T-cell (primary cell): ENCODE results near the gene CCDC106. TPM values are rescaled to one million over a fixed set of nuclear protein-coding genes. Genes with fewer than 3 reads are reported as not detected.

Source experiments
- ATAC-seq, 4 experiments: fragments of 200-7000 bp in 3 of 4; fragments of 150-1000 bp in 1 of 4; cut with Tn5 transposase; replicated peaks in 1 of 4; 1 replicate in 3 of 4; 2 replicates in 1 of 4; pipeline ENCODE4 v1.10.0; 2021; ENCODE audit warnings: moderate library complexity in 3 of 4, mild to moderate bottlenecking in 2 of 4, moderate number of reproducible peaks in 1 of 4
- CTCF ChIA-PET, 2 donors: fragments of 300-600 bp; sonication (Branson Sonifier 250); formaldehyde crosslinking; loops; one replicate each; lab custom pipeline; 2022; ENCODE audit warnings: antibody characterized with exemption in 2 of 2; lab: Charles Lee
- POLR2A ChIA-PET, 2 donors: fragments of 300-600 bp; sonication (Branson Sonifier 250); formaldehyde crosslinking; loops; one replicate each; lab custom pipeline; 2022; ENCODE audit warnings: antibody characterized with exemption in 2 of 2; lab: Charles Lee
- DNase-seq, 35 experiments: peaks; one replicate each; pipeline versions ENCODE4 v3.0.0 to v3.0.0-alpha.2; 2013 to 2023
- H3K27ac ChIP-seq: one replicate; pipeline ENCODE4 v1.5.1; 2013; ENCODE audit warnings: low read length
- H3K27me3 ChIP-seq, 2 experiments: replicated peaks in 1 of 2; 1 replicate in 1 of 2; 2 replicates in 1 of 2; pipeline versions ENCODE4 v1.6.1 to v1.7.0; 2013; ENCODE audit warnings: low read length in 1 of 2, mixed read lengths in 1 of 2; ENCODE audit not compliant: control insufficient read depth in 2 of 2, insufficient read depth in 2 of 2; ENCODE audit errors: extremely low read depth in 1 of 2
- H3K36me3 ChIP-seq, 2 donors: 1 replicate in 1 of 2; 2 replicates in 1 of 2; pipeline versions ENCODE4 v1.6.1 to v1.7.0; 2013; ENCODE audit warnings: low read length in 1 of 2; ENCODE audit not compliant: control insufficient read depth in 2 of 2, insufficient read depth in 1 of 2; ENCODE audit errors: extremely low read depth in 1 of 2
- H3K4me1 ChIP-seq, 2 experiments: 1 replicate in 1 of 2; 2 replicates in 1 of 2; pipeline versions ENCODE4 v1.6.1 to v1.7.0; 2013; ENCODE audit warnings: low read length in 2 of 2, mixed read lengths in 1 of 2; ENCODE audit not compliant: insufficient read depth in 2 of 2, control insufficient read depth in 1 of 2; ENCODE audit errors: extremely low read depth in 1 of 2
- H3K4me3 ChIP-seq, 2 donors: 1 replicate in 1 of 2; 2 replicates in 1 of 2; pipeline versions ENCODE4 v1.5.1 to v1.7.0; 2013; ENCODE audit warnings: mild to moderate bottlenecking in 2 of 2, low read length in 1 of 2, moderate library complexity in 1 of 2; ENCODE audit not compliant: control insufficient read depth in 1 of 2; ENCODE audit errors: extremely low read depth in 1 of 2
- H3K9me3 ChIP-seq: 2 replicates; pipeline ENCODE4 v1.7.0; 2013
- H3K27ac Mint-ChIP-seq, 2 donors: one replicate each; pipeline ENCODE4 v1.8.0; 2020 to 2021; ENCODE audit warnings: mild to moderate bottlenecking in 2 of 2, mixed read lengths in 2 of 2
- H3K27me3 Mint-ChIP-seq, 2 donors: one replicate each; pipeline ENCODE4 v1.8.0; 2021 to 2022; ENCODE audit warnings: mixed read lengths in 2 of 2
- H3K36me3 Mint-ChIP-seq: one replicate; pipeline ENCODE4 v1.8.0; 2021; ENCODE audit warnings: mixed read lengths
- H3K4me1 Mint-ChIP-seq, 3 donors: one replicate each; pipeline ENCODE4 v1.8.0; 2020 to 2022; ENCODE audit warnings: mixed read lengths in 3 of 3, mild to moderate bottlenecking in 1 of 3
- H3K4me3 Mint-ChIP-seq, 3 donors: one replicate each; pipeline ENCODE4 v1.8.0; 2020 to 2022; ENCODE audit warnings: mild to moderate bottlenecking in 3 of 3, mixed read lengths in 3 of 3, moderate library complexity in 3 of 3
- H3K9me3 Mint-ChIP-seq, 3 donors: one replicate each; pipeline ENCODE4 v1.8.0; 2020 to 2022; ENCODE audit warnings: mixed read lengths in 3 of 3
- WGBS: methylation state at CpG from one replicate; pipeline ENCODE4 v1.1.5; 2013; ENCODE audit warnings: missing lambda C conversion rate; ENCODE audit not compliant: insufficient coverage; 5-methylcytosine and 5-hydroxymethylcytosine counted together
- total RNA-seq, 35 experiments: library from RNA in 6 of 35; stranded (reverse) in 6 of 35; fragments of 120-200 nt in 1 of 35; gene quantifications; one replicate each; pipeline versions ENCODE4 v1.2.1 to v1.2.4 and lab custom pipeline; 2013 to 2026

Gene CCDC106
- total RNA-seq, 5 donors from 2014 or later (not counting 1 experiment from before 2014, with no cell fraction given), result 1.7 to 4.7 (median 3.8) TPM

DNA sequence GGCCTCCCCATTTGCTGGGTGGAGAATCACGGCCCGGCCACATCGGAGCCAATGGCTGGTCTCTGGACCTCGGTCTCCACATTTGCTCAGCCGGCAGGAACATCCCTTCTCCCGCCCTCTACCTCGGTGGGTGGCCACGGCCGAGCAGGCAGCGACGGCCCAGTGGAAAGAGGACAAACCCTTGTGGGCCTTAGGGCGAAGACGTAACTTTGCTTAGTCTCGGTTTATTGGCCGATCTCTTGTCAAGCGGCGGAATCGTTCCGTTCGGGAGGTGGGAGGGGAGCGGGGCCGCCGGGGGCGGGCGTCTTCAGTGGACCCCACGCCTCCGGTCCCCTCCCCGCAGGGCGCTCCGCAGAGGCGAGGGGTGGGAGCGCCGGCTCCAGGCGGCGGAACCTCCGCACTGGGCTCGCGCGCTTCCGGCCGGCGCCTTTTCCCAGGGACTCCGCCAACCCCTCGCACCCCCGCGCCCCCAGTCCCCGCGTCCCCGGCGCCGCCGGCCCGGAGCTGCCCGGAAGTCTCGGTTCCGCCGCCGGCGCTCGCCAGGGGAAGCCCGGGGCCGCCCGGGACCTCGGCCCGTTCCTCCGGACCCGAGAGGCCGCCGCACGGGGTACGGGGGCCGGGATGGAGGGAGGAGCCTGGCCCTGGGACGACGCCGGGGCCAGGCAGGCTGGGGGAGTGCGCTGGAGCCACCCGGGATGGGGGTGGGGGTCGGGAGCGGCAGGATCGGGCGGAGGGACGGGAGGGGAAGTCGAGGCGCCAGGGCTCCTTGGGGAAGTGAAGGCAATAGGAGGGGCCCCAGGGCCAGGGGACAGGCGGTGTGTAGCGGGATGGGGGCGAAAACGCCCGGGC is 7.2 kb upstream of the CCDC106 start, which contains the start of gene ZNF580:
Gene ZNF580 (plus strand): TSS at position 426 of the 849 bp plus-strand sequence. CDS start 1,507 bp downstream, outside the sequence.
- Histone ChIP-seq H3K9me3 (no peaks in the 10 kb centered on the region), H3K4me1 (peaks cover 29 to 79% of the 10 kb centered on the region in 2 experiments), H3K4me3 (peak within 1 kb of the TSS; percentile 66 to 79), H3K27ac (peak within 1 kb of the TSS; percentile 67), H3K27me3 (no peaks in the 10 kb centered on the region), H3K36me3 (peaks cover 10 to 13% of the 10 kb centered on the region in 2 donors)
- Mint-ChIP-seq H3K9me3 (no peaks in the 10 kb centered on the region), H3K4me1 (peaks cover 65 to 77% (median 75%) of the 10 kb centered on the region in 3 donors), H3K36me3 (peaks cover 18% of the 10 kb centered on the region), H3K27me3 (peaks cover 0 to 2% of the 10 kb centered on the region in 2 donors), H3K4me3 (peak within 1 kb of the TSS; percentile 79 to 88 (median 84)), H3K27ac (peak within 1 kb of the TSS; percentile 90 to 93)
- peak; percentile 18 to 39 (median 30) for ATAC-seq
- ChIA-PET POLR2A (interaction anchor here in 1 of 2 donors (0.6 kb wide), 1 partner anchor 1121 kb away, joined by 3 read pairs; no protein-coding TSS in a partner anchor), CTCF (interaction anchor here in 1 of 2 donors (1.0 to 1.1 kb wide), 2 partner anchors 9 to 16 kb away, joined by 3 to 5 read pairs; partner anchors contain the start of gene ZNF784)
- 2% methylated on average over 72 of the region's 89 CpGs for WGBS
- DNase-seq, result peak in 13 of 35 experiments; percentile 16 to 70 (median 49)

DNA sequence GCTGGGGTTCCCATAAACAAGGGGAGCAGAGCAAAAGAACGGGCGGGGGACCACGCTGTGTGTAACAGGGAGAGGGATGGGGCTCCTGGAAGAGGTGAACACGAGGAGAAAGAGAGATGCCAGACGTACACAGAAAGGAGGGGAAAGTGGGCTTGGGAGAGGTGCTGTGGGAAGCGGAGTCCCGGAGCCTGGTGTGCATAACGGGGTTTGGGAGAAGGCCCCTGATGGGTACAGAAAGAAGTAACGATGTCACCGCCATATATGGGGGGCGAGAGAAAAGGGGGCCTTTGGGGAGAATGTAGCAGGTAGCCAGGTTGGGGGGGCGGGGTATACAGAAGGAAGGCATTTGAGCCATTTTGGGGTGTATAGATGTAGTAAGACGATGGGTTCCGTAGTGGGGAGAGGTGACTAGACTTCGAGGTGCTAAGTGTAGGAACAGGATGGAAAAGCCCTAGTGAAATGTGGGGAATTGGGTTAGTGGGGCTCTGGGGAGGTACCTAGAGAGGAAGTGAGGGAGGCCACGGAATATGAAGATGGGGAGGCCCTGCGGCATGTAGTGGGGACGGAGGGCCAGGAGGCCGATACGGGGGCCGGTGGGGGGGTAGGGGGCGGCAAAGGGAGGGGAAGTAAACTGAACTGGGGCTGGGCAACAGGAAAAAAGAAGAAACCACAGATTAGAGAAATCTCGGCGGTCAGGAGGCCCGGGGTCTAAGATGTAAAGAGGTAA is 6.4 kb upstream of the CCDC106 start:
- DNase-seq (peak in 4 of 35 experiments; percentile 36 to 64 (median 40)), ATAC-seq (peak; percentile 1 to 7 (median 4))
- H3K9me3 Mint-ChIP-seq, result no peaks in the 10 kb centered on the region
- peak overlapping the region; percentile 90 to 93 for H3K27ac Mint-ChIP-seq
- ChIA-PET CTCF (interaction anchor here in 1 of 2 donors (1.5 to 1.7 kb wide), 2 partner anchors 9 to 13 kb away, joined by 4 read pairs; partner anchors contain the start of gene U2AF2), POLR2A (no interaction called here)
- peaks cover 10 to 13% of the 10 kb centered on the region in 2 donors for H3K36me3 ChIP-seq
- peaks cover 15% of the 10 kb centered on the region for H3K36me3 Mint-ChIP-seq
- peak overlapping the region; percentile 63 for H3K27ac ChIP-seq
- H3K9me3 ChIP-seq, result no peaks in the 10 kb centered on the region
- H3K27me3 ChIP-seq, result no peaks in the 10 kb centered on the region
- H3K27me3 Mint-ChIP-seq, result peaks cover 0 to 2% of the 10 kb centered on the region in 2 donors
- peak overlapping the region; percentile 79 to 88 (median 84) for H3K4me3 Mint-ChIP-seq
- peak overlapping the region; percentile 66 to 79 for H3K4me3 ChIP-seq
- peaks cover 22 to 71% of the 10 kb centered on the region in 2 experiments for H3K4me1 ChIP-seq
- 0% methylated on average over 25 of the region's 25 CpGs for WGBS
- H3K4me1 Mint-ChIP-seq, result peaks cover 57 to 69% (median 67%) of the 10 kb centered on the region in 3 donors

- Mint-ChIP-seq H3K27ac (peak overlapping the region; percentile 96 to 98), H3K36me3 (peaks cover 15% of the 10 kb centered on the region), H3K27me3 (peaks cover 0 to 2% of the 10 kb centered on the region in 2 donors), H3K9me3 (no peaks in the 10 kb centered on the region), H3K4me1 (peaks cover 52 to 67% (median 63%) of the 10 kb centered on the region in 3 donors), H3K4me3 (peak overlapping the region; percentile 83 to 90 (median 88))
- H3K4me1 ChIP-seq, result peaks cover 24 to 71% of the 10 kb centered on the region in 2 experiments
- WGBS, result under 1% methylated on average over 56 of the region's 65 CpGs
- H3K27me3 ChIP-seq, result no peaks in the 10 kb centered on the region
- CTCF ChIA-PET, result interaction anchor here in 1 of 2 donors (1.5 to 1.7 kb wide), 2 partner anchors 9 to 12 kb away, joined by 4 read pairs; partner anchors contain the start of gene U2AF2
- peak overlapping the region; percentile 84 for H3K27ac ChIP-seq
- H3K36me3 ChIP-seq, result peaks cover 10 to 13% of the 10 kb centered on the region in 2 donors
- peak in 5 of 35 experiments; percentile 30 to 50 (median 39) for DNase-seq
- H3K9me3 ChIP-seq, result no peaks in the 10 kb centered on the region
- POLR2A ChIA-PET, result no interaction called here
- peak overlapping the region; percentile 66 to 79 for H3K4me3 ChIP-seq
- ATAC-seq, result peak; percentile 8 to 21 (median 18)
Observed at GRCh38 chr19:55642153-55643002, 5.6 kb upstream of the CCDC106 start.

DNA sequence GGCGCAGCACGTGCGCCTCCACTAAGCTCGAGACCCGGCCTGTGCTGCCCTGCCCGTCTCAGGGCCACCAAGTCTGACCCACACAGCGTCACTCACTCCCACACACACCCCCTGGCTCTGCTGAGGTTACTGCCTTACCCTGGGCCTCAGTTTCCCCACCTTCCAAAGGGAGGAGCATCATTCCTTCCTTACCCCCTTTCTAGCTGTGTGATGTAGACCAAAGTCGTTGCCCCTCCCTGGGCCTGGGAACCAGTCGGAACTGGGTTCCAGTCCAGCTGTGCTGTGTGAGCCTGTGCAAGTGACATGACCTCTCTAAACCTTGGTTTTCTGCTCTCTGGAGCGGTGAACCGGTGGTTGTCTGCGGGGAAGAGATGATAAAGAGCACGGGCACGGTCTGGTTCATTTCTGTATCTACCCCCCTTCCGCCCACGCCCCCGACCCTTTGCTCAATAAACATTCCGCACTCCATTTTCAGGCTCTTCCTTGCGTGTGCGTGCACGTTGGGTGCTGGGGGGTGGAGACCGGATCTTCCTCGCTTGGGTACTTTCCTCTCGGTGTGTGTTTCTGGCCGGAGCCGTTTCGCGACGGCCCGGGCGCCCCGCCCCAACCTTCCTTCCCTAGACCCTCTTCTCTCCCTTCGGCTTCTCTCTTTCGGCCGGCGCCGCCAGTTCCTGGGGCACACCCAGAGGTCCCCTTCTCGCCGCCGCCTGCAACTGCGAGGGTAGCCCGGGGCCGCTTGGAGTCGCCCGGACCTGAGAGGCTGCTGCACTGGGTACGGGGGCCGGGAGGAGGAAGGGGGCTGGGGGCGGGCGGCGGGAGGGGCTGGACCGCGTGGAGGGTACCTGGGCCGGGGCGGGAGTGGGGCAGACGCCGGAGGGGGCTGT is 4.8 kb upstream of the CCDC106 start, which contains the start of gene ZNF581:
Gene ZNF581 (plus strand): TSS at position 647 of the 884 bp plus-strand sequence. CDS start 923 bp downstream, outside the sequence.
- peak within 1 kb of the TSS; percentile 66 to 86 for H3K4me3 ChIP-seq
- H3K27me3 ChIP-seq, result no peaks in the 10 kb centered on the region
- H3K4me1 ChIP-seq, result peaks cover 22 to 72% of the 10 kb centered on the region in 2 experiments
- 0% methylated on average over 21 of the region's 56 CpGs for WGBS
- peaks cover 0 to 2% of the 10 kb centered on the region in 2 donors for H3K27me3 Mint-ChIP-seq
- H3K9me3 ChIP-seq, result no peaks in the 10 kb centered on the region
- peak within 1 kb of the TSS; percentile 83 to 90 (median 88) for H3K4me3 Mint-ChIP-seq
- H3K36me3 Mint-ChIP-seq, result peaks cover 8% of the 10 kb centered on the region
- ATAC-seq (peak; percentile 49 to 58 (median 54)), DNase-seq (peak; percentile 55 to 89 (median 70))
- peak within 1 kb of the TSS; percentile 96 to 98 for H3K27ac Mint-ChIP-seq
- peaks cover 50 to 64% (median 59%) of the 10 kb centered on the region in 3 donors for H3K4me1 Mint-ChIP-seq
- H3K36me3 ChIP-seq, result peaks cover 10 to 13% of the 10 kb centered on the region in 2 donors
- ChIA-PET CTCF (interaction anchor here in 1 of 2 donors (1.5 to 1.7 kb wide), 2 partner anchors 10 to 11 kb away, joined by 4 read pairs; partner anchors contain the start of gene U2AF2), POLR2A (no interaction called here)
- H3K27ac ChIP-seq, result peak within 1 kb of the TSS; percentile 84
- H3K9me3 Mint-ChIP-seq, result no peaks in the 10 kb centered on the region

DNA sequence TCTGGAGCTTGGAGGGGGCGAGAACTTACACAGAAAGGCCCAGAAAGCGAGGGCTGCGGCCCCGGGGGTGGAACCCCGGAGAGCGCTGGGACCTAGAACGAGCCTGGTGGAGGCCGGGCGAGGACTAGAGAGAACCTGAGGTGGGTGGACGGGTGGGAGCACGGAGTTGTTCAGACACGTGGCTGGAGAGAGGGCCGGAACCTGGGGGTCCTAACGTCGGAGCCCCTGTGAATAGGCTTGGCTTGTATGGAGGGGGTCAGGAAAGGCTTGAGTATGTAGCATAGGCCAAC is 4.2 kb upstream of the CCDC106 start:
- 2% methylated on average over 15 of the region's 15 CpGs for WGBS
- Histone ChIP-seq H3K27ac (peak overlapping the region; percentile 84), H3K9me3 (no peaks in the 10 kb centered on the region), H3K36me3 (peaks cover 10 to 11% of the 10 kb centered on the region in 2 donors), H3K27me3 (peaks cover 0 to 4% of the 10 kb centered on the region in 2 experiments), H3K4me1 (peaks cover 22 to 77% of the 10 kb centered on the region in 2 experiments), H3K4me3 (peak overlapping the region; percentile 66 to 86)
- ChIA-PET CTCF (no interaction called here), POLR2A (no interaction called here)
- no peaks in the 10 kb centered on the region for H3K9me3 Mint-ChIP-seq
- peak overlapping the region; percentile 84 to 96 for H3K27ac Mint-ChIP-seq
- H3K27me3 Mint-ChIP-seq, result peaks cover 0 to 2% of the 10 kb centered on the region in 2 donors
- H3K36me3 Mint-ChIP-seq, result peaks cover 8% of the 10 kb centered on the region
- no peak for ATAC-seq
- no peak for DNase-seq
- peak overlapping the region; percentile 83 to 90 (median 88) for H3K4me3 Mint-ChIP-seq
- peaks cover 54 to 65% (median 60%) of the 10 kb centered on the region in 3 donors for H3K4me1 Mint-ChIP-seq
